T-cell (primary cell): Measurements from ENCODE around the gene ATG101. TPM values are rescaled to one million over a fixed set of nuclear protein-coding genes. Genes with fewer than 3 reads are reported as not detected.

Experiments used
- ATAC-seq, 4 experiments: fragments of 200-7000 bp in 3 of 4; fragments of 150-1000 bp in 1 of 4; cut with Tn5 transposase; replicated peaks in 1 of 4; 1 replicate in 3 of 4; 2 replicates in 1 of 4; pipeline ENCODE4 v1.10.0; 2021; ENCODE audit warnings: moderate library complexity in 3 of 4, mild to moderate bottlenecking in 2 of 4, moderate number of reproducible peaks in 1 of 4
- CTCF ChIA-PET, 2 donors: fragments of 300-600 bp; sonication (Branson Sonifier 250); formaldehyde crosslinking; loops; one replicate each; lab custom pipeline; 2022; ENCODE audit warnings: antibody characterized with exemption in 2 of 2; lab: Charles Lee
- POLR2A ChIA-PET, 2 donors: fragments of 300-600 bp; sonication (Branson Sonifier 250); formaldehyde crosslinking; loops; one replicate each; lab custom pipeline; 2022; ENCODE audit warnings: antibody characterized with exemption in 2 of 2; lab: Charles Lee
- DNase-seq, 35 experiments: peaks; one replicate each; pipeline versions ENCODE4 v3.0.0 to v3.0.0-alpha.2; 2013 to 2023
- H3K27ac ChIP-seq: one replicate; pipeline ENCODE4 v1.5.1; 2013; ENCODE audit warnings: low read length
- H3K27me3 ChIP-seq, 2 experiments: replicated peaks in 1 of 2; 1 replicate in 1 of 2; 2 replicates in 1 of 2; pipeline versions ENCODE4 v1.6.1 to v1.7.0; 2013; ENCODE audit warnings: low read length in 1 of 2, mixed read lengths in 1 of 2; ENCODE audit not compliant: control insufficient read depth in 2 of 2, insufficient read depth in 2 of 2; ENCODE audit errors: extremely low read depth in 1 of 2
- H3K36me3 ChIP-seq, 2 donors: 1 replicate in 1 of 2; 2 replicates in 1 of 2; pipeline versions ENCODE4 v1.6.1 to v1.7.0; 2013; ENCODE audit warnings: low read length in 1 of 2; ENCODE audit not compliant: control insufficient read depth in 2 of 2, insufficient read depth in 1 of 2; ENCODE audit errors: extremely low read depth in 1 of 2
- H3K4me1 ChIP-seq, 2 experiments: 1 replicate in 1 of 2; 2 replicates in 1 of 2; pipeline versions ENCODE4 v1.6.1 to v1.7.0; 2013; ENCODE audit warnings: low read length in 2 of 2, mixed read lengths in 1 of 2; ENCODE audit not compliant: insufficient read depth in 2 of 2, control insufficient read depth in 1 of 2; ENCODE audit errors: extremely low read depth in 1 of 2
- H3K4me3 ChIP-seq, 2 donors: 1 replicate in 1 of 2; 2 replicates in 1 of 2; pipeline versions ENCODE4 v1.5.1 to v1.7.0; 2013; ENCODE audit warnings: mild to moderate bottlenecking in 2 of 2, low read length in 1 of 2, moderate library complexity in 1 of 2; ENCODE audit not compliant: control insufficient read depth in 1 of 2; ENCODE audit errors: extremely low read depth in 1 of 2
- H3K9me3 ChIP-seq: 2 replicates; pipeline ENCODE4 v1.7.0; 2013
- H3K27ac Mint-ChIP-seq, 2 donors: one replicate each; pipeline ENCODE4 v1.8.0; 2020 to 2021; ENCODE audit warnings: mild to moderate bottlenecking in 2 of 2, mixed read lengths in 2 of 2
- H3K27me3 Mint-ChIP-seq, 2 donors: one replicate each; pipeline ENCODE4 v1.8.0; 2021 to 2022; ENCODE audit warnings: mixed read lengths in 2 of 2
- H3K36me3 Mint-ChIP-seq: one replicate; pipeline ENCODE4 v1.8.0; 2021; ENCODE audit warnings: mixed read lengths
- H3K4me1 Mint-ChIP-seq, 3 donors: one replicate each; pipeline ENCODE4 v1.8.0; 2020 to 2022; ENCODE audit warnings: mixed read lengths in 3 of 3, mild to moderate bottlenecking in 1 of 3
- H3K4me3 Mint-ChIP-seq, 3 donors: one replicate each; pipeline ENCODE4 v1.8.0; 2020 to 2022; ENCODE audit warnings: mild to moderate bottlenecking in 3 of 3, mixed read lengths in 3 of 3, moderate library complexity in 3 of 3
- H3K9me3 Mint-ChIP-seq, 3 donors: one replicate each; pipeline ENCODE4 v1.8.0; 2020 to 2022; ENCODE audit warnings: mixed read lengths in 3 of 3
- WGBS: methylation state at CpG from one replicate; pipeline ENCODE4 v1.1.5; 2013; ENCODE audit warnings: missing lambda C conversion rate; ENCODE audit not compliant: insufficient coverage; 5-methylcytosine and 5-hydroxymethylcytosine counted together
- total RNA-seq, 35 experiments: library from RNA in 6 of 35; stranded (reverse) in 6 of 35; fragments of 120-200 nt in 1 of 35; gene quantifications; one replicate each; pipeline versions ENCODE4 v1.2.1 to v1.2.4 and lab custom pipeline; 2013 to 2026

ATG101 gene
- total RNA-seq, 5 donors from 2014 or later (not counting 1 experiment from before 2014, with no cell fraction given) = 24.8 to 30.3 (median 25.9) TPM

DNA sequence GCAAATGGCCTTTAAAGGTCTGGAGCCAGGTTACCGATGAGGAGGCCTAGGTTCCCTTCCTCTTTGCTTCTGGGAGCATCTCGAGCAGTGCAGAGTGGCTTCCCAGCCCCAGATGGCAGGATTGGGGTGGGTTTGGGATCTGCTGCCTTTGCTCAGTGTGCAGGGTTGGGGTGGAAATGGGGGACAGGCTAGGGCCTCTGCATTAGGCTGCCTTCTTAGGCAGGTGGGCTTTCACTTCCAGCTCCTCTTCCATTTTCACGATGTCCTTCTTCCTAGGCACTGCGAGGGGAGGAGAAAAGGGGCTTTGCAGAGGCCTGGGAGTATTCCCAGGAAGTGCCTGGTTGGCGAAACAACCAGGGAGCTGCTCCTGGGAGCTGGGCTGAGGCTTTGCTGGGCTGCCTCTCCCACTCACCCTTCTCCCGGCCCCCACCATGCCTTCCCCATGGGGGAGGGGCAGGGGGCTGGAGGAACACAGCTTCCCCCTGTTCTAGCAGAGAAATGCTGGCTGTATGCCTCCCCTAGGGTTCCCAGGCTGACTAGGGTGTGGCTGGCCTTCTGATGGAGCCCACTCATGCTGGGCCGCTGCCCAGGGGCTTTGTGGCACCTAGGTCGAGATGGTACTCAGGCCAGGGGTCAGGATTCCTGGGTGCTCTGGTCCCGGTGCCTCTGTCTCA lies 16.1 kb upstream of the ATG101 start:
- Histone ChIP-seq H3K36me3 (peaks cover 3 to 6% of the 10 kb centered on the region in 2 donors), H3K4me3 (no peak overlapping the region), H3K4me1 (peaks cover 17 to 33% of the 10 kb centered on the region in 2 experiments), H3K27me3 (peaks cover 0 to 10% of the 10 kb centered on the region in 2 experiments), H3K27ac (no peak overlapping the region), H3K9me3 (no peaks in the 10 kb centered on the region)
- Mint-ChIP-seq H3K36me3 (peaks cover 4% of the 10 kb centered on the region), H3K4me1 (peaks cover 34 to 41% (median 38%) of the 10 kb centered on the region in 3 donors), H3K4me3 (peak overlapping the region in 1 of 3 donors; percentile 88), H3K27ac (no peak overlapping the region), H3K9me3 (no peaks in the 10 kb centered on the region), H3K27me3 (peaks cover 0 to 4% of the 10 kb centered on the region in 2 donors)
- ATAC-seq (no peak), DNase-seq (no peak)
- 90% methylated on average over 3 of the region's 9 CpGs for WGBS
- CTCF ChIA-PET = interaction anchor here (2.2 to 4.3 kb wide), 2 partner anchors 28 kb away, joined by 7 to 43 read pairs; no protein-coding TSS in a partner anchor
- POLR2A ChIA-PET = interaction anchor here in 1 of 2 donors (0.5 kb wide), 1 partner anchor 17 kb away, joined by 3 read pairs; no protein-coding TSS in a partner anchor

DNA sequence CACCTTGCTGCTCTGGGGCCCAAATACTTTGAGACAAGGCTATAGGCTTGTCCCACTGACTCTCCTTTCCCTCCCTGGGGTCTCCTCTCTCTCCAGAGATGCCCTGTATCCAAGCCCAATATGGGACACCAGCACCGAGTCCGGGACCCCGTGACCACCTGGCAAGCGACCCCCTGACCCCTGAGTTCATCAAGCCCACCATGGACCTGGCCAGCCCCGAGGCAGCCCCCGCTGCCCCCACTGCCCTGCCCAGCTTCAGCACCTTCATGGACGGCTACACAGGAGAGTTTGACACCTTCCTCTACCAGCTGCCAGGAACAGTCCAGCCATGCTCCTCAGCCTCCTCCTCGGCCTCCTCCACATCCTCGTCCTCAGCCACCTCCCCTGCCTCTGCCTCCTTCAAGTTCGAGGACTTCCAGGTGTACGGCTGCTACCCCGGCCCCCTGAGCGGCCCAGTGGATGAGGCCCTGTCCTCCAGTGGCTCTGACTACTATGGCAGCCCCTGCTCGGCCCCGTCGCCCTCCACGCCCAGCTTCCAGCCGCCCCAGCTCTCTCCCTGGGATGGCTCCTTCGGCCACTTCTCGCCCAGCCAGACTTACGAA lies 15.4 kb upstream of the ATG101 start:
- Mint-ChIP-seq H3K27me3 (peaks cover 0 to 1% of the 10 kb centered on the region in 2 donors), H3K36me3 (peaks cover 4% of the 10 kb centered on the region), H3K4me1 (peaks cover 32 to 36% (median 35%) of the 10 kb centered on the region in 3 donors), H3K9me3 (no peaks in the 10 kb centered on the region), H3K4me3 (no peak overlapping the region), H3K27ac (no peak overlapping the region)
- peaks cover 6% of the 10 kb centered on the region in 2 donors for H3K36me3 ChIP-seq
- H3K9me3 ChIP-seq = no peaks in the 10 kb centered on the region
- no peak overlapping the region for H3K27ac ChIP-seq
- H3K4me3 ChIP-seq = no peak overlapping the region
- peaks cover 0 to 10% of the 10 kb centered on the region in 2 experiments for H3K27me3 ChIP-seq
- WGBS = 90% methylated on average over 21 of the region's 21 CpGs
- peaks cover 17 to 33% of the 10 kb centered on the region in 2 experiments for H3K4me1 ChIP-seq
- DNase-seq (no peak), ATAC-seq (no peak)
- POLR2A ChIA-PET = interaction anchor here in 1 of 2 donors (0.5 kb wide), 1 partner anchor 947 kb away, joined by 4 read pairs; no protein-coding TSS in a partner anchor
- CTCF ChIA-PET = interaction anchor here (0.5 to 4.3 kb wide), 4 partner anchors 27 to 30 kb away, joined by 3 to 43 read pairs (median 6); no protein-coding TSS in a partner anchor

DNA sequence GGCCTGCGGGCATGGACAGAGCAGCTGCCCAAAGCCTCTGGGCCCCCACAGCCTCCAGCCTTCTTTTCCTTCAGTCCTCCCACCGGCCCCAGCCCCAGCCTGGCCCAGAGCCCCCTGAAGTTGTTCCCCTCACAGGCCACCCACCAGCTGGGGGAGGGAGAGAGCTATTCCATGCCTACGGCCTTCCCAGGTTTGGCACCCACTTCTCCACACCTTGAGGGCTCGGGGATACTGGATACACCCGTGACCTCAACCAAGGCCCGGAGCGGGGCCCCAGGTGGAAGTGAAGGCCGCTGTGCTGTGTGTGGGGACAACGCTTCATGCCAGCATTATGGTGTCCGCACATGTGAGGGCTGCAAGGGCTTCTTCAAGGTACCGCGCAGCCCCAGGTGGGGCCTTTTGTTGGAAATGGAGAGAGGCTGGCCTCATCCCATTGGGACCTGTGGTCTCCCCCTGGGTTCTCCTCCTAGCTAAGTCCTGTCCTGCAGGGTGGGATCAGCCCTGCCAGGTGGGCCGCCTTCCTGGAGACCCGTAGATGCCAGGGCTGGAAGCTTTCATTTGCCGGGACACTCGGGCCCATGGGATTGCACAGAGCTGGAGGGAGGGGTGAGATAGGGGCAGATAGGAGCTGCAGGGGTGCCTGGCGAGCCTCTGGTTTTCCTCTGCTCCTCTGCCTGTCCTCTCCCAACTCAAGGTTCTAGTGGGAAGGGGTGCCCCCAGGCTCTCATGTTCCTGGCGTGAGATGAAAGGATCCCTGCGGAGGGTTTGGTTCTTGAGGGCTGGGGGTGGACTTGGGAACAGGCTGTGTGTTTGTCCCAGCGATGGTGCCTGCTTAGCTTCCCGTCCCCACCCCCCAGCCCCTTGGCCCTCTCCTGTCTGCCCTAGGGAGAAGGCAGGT lies 14.7 kb upstream of the ATG101 start:
- POLR2A ChIA-PET = no interaction called here
- Mint-ChIP-seq H3K9me3 (no peaks in the 10 kb centered on the region), H3K36me3 (peaks cover 4% of the 10 kb centered on the region), H3K27ac (no peak overlapping the region), H3K27me3 (no peaks in the 10 kb centered on the region), H3K4me1 (peaks cover 24 to 28% (median 27%) of the 10 kb centered on the region in 3 donors), H3K4me3 (peak overlapping the region in 1 of 3 donors; percentile 13)
- Histone ChIP-seq H3K9me3 (no peaks in the 10 kb centered on the region), H3K27ac (no peak overlapping the region), H3K27me3 (peaks cover 0 to 5% of the 10 kb centered on the region in 2 experiments), H3K36me3 (peaks cover 6% of the 10 kb centered on the region in 2 donors), H3K4me1 (peaks cover 16 to 28% of the 10 kb centered on the region in 2 experiments), H3K4me3 (no peak overlapping the region)
- no peak for ATAC-seq
- no peak for DNase-seq
- 100% methylated on average over 6 of the region's 21 CpGs for WGBS
- CTCF ChIA-PET = interaction anchor here (0.6 to 2.2 kb wide), 5 partner anchors 12 to 29 kb away, joined by 3 to 7 read pairs (median 3); no protein-coding TSS in a partner anchor

DNA sequence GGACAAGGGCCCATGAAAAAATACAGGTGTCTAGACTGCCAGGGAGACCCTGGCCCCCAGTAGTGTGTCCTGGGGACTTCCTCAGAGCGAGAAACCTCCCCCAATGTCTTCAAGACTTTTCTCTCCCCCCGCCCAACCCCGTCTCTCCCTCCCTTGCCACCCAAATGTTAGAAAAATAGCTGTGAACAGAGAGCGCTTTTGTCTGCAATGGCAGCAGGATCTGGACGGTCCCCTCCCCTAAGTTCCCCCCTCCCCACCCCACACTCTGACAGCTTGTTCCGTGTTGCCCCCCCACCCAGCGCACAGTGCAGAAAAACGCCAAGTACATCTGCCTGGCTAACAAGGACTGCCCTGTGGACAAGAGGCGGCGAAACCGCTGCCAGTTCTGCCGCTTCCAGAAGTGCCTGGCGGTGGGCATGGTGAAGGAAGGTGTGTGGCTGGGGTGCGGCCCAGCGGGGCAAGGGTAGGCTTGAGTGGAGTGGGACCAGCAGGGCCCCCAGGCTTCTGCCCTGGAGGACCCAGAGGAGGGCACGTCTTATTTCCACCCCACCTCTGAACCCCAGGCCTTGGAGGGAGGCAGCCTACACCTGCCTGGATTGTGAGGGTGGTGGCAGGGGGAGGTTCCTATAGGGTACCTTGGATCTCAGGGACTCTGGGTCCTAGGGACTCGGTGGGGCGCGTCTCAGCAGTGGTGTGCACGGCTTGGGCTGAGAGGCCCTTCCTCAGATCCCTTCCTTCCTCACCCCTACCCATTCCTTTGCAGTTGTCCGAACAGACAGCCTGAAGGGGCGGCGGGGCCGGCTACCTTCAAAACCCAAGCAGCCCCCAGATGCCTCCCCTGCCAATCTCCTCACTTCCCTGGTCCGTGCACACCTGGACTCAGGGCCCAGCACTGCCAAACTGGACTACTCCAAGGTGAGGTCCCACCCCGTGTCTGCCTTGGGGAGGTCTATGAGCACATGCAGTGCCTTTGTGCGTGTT lies 13.8 kb upstream of the ATG101 start:
- ChIA-PET POLR2A (interaction anchor here (0.5 to 0.6 kb wide), 2 partner anchors 90 to 974 kb away, joined by 3 read pairs; no protein-coding TSS in a partner anchor), CTCF (interaction anchor here in 1 of 2 donors (0.6 to 2.2 kb wide), 4 partner anchors 13 to 30 kb away, joined by 3 to 7 read pairs (median 3); no protein-coding TSS in a partner anchor)
- H3K27me3 ChIP-seq = no peaks in the 10 kb centered on the region
- ATAC-seq = no peak
- peaks cover 6% of the 10 kb centered on the region in 2 donors for H3K36me3 ChIP-seq
- H3K36me3 Mint-ChIP-seq = peaks cover 4% of the 10 kb centered on the region
- 89% methylated on average over 12 of the region's 27 CpGs for WGBS
- H3K27ac ChIP-seq = no peak overlapping the region
- H3K27me3 Mint-ChIP-seq = no peaks in the 10 kb centered on the region
- no peak for DNase-seq
- H3K9me3 ChIP-seq = no peaks in the 10 kb centered on the region
- H3K4me1 Mint-ChIP-seq = peaks cover 20 to 21% (median 21%) of the 10 kb centered on the region in 3 donors
- no peaks in the 10 kb centered on the region for H3K9me3 Mint-ChIP-seq
- no peak overlapping the region for H3K4me3 ChIP-seq
- no peak overlapping the region for H3K27ac Mint-ChIP-seq
- no peak overlapping the region for H3K4me3 Mint-ChIP-seq
- H3K4me1 ChIP-seq = peaks cover 8 to 19% of the 10 kb centered on the region in 2 experiments

DNA sequence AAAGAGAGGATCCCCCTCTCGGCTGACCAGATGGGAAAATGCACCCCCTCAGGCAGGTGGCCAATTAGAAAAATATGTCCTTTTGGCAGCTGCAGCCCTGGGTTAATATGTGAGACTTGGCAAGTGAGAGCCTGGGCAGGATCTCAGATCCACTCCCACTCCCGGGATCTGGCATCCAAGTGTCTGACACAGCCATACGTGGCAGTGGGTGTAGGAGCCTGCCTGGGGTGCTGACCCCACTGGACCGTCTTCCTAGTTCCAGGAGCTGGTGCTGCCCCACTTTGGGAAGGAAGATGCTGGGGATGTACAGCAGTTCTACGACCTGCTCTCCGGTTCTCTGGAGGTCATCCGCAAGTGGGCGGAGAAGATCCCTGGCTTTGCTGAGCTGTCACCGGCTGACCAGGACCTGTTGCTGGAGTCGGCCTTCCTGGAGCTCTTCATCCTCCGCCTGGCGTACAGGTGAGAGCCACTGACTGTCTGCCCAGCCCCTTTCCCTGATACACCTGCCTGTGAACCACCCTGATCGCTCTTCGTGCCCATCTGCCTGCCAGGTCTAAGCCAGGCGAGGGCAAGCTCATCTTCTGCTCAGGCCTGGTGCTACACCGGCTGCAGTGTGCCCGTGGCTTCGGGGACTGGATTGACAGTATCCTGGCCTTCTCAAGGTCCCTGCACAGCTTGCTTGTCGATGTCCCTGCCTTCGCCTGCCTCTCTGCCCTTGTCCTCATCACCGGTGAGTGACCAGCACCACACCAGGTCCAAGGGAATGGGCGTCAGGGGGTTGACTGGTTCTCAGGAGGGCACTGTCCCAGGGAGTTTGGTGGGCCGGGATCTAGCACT lies 12.8 kb upstream of the ATG101 start:
- Histone ChIP-seq H3K4me1 (peaks cover 3 to 12% of the 10 kb centered on the region in 2 experiments), H3K36me3 (peaks cover 6% of the 10 kb centered on the region in 2 donors), H3K27me3 (no peaks in the 10 kb centered on the region), H3K9me3 (no peaks in the 10 kb centered on the region), H3K27ac (no peak overlapping the region), H3K4me3 (no peak overlapping the region)
- ChIA-PET CTCF (interaction anchor here in 1 of 2 donors (1.6 kb wide), 1 partner anchor 24 kb away, joined by 4 read pairs; no protein-coding TSS in a partner anchor), POLR2A (interaction anchor here in 1 of 2 donors (0.5 kb wide), 1 partner anchor 91 kb away, joined by 3 read pairs; no protein-coding TSS in a partner anchor)
- no peak overlapping the region for H3K4me3 Mint-ChIP-seq
- peaks cover 4% of the 10 kb centered on the region for H3K36me3 Mint-ChIP-seq
- H3K9me3 Mint-ChIP-seq = no peaks in the 10 kb centered on the region
- H3K4me1 Mint-ChIP-seq = peaks cover 11 to 12% (median 12%) of the 10 kb centered on the region in 3 donors
- H3K27me3 Mint-ChIP-seq = no peaks in the 10 kb centered on the region
- ATAC-seq (no peak), DNase-seq (no peak)
- WGBS = 91% methylated on average over 23 of the region's 23 CpGs
- no peak overlapping the region for H3K27ac Mint-ChIP-seq
